NCI-H2107 treated with DMSO at 0.1 percent for 48 hours (cell line): ENCODE data around the gene MORC2.
A peak's percentile ranks its signal among the peaks of the same experiment; 100 is the strongest.

Source experiments
- DNase-seq: peaks from one replicate; lab custom pipeline; 2025; ENCODE audit not compliant: unreplicated experiment; lab: John Stamatoyannopoulos, UW

MORC2 gene

DNA sequence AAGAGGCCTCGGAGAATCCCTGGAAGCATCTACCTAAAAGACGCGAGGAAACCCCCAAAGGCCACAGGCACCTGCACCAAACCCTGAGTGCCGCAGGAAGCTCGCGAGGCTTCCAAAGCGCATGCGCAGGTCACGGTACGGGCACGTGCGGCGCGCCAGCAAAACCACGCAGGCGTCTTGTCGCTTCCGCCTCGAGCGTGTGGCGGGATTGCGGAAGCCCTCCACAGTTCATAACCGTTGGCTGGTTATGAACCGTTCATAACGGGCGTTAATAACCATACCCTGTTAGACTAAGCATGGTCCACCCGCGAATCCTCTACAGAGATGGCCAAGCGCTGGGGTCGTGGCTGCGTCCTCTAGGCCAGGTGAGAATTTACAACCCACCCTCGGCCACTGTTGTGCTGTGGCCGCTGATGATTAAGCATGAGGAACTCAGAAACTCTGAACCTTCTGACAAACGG lies 46.4 kb downstream of the MORC2 start:
- no peak for DNase-seq

DNA sequence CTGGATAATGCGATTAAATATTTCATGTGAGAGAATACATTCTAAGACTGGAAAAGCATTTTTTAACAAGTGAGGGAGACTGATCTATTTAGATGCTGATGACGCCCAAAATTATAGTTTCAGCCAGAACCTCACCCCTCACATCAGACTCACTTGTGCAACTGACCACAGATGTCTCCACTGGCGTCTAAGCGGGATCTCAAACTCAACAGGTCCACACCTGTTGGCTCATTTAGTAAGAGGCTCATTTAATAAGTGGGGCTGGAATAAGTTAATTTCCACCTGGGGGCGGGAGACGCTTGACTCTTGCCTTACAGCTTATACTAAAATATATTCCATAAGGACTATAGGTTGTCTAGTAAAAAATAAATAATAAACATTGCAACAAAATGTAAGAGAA lies 47.5 kb downstream of the MORC2 start:
- no peak for DNase-seq

DNA sequence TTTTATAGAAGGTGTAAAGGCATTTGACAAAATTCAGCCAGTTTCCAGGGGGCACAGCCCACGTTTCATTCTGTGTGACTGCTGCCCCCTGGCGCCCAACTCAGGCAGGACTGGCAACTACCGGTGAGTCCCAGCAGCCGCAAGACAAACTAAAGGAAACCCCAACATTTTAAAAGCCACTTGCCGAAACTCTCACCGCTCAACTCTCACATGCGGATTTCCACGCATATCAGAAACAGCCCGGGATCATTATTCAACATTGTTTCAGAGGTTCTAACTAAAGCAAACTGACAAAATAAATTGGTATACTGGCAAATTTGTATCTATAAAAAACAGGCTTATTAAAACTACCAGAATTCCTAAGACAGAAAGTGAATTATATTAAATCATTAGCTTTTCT lies 48.2 kb downstream of the MORC2 start:
- DNase-seq: peak; percentile 14

- DNase-seq: no peak
Measured at GRCh38 chr22:30919973-30920372, 48.6 kb downstream of the MORC2 start.

- no peak for DNase-seq
Measured at GRCh38 chr22:30918761-30919160, 49.8 kb downstream of the MORC2 start.

DNA sequence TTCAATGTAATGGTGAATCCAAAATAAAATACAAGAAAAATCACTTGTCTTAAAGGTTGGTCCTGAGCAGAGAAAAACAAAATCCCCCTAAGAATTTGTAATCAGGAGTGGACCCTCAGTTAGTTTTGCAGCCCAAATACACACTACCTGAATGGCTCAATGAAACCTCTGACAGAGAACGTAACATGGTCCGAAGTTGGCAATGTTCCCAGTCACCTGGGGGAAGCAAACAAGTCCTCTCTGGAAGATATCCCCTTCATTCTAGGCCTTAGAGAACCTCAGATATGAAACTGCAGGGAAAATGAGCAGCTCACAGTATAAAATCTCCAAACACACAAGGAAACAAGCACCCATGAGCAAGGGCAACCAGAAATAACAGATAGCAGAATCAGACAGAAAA lies 58.2 kb downstream of the MORC2 start:
- no peak for DNase-seq

DNA sequence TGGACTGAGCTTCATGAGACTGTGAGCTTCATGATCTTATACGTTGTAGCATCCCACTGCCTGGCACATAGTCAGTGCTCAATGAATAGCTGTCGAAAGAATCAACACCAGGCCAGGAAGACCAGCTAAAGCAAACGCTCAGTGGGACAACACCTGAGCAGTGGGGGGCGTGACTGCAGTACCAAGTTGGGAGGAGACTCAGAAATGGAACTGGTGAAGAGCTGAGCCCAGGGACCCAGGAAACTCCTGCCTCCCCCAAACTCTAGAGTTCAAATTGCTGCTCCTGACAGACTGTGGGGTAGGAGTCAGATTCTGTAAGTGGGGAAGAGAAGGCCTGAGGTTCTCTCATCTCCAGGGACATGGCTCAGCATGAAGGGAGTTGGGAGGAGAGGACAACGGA lies 59.3 kb downstream of the MORC2 start:
- DNase-seq: no peak

DNA sequence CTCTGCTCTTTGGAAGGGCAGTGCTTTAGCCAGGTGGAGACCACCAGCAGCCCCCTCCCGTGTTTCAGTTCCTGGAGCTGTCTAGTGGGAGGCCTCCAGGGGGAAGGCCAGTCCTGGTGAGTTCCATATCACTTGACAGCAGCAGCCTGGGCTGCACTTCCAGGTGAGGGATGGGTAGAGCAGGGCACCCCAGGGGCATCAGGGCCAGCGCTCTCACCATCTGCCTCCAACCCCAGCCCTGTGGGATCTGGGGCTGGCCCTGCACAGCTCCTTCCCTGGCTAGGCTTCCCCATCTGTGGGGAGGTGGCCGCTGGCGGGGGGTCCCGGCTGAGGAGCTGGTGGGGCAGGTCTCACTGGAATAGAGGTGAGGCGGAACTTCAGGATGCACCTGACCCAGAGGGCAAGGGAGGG lies 60.5 kb downstream of the MORC2 start:
- no peak for DNase-seq

- DNase-seq: no peak
Measured at GRCh38 chr22:30906946-30907345, 61.6 kb downstream of the MORC2 start.

GRCh38 chr22:30906411-30906810 lies 62.2 kb downstream of the MORC2 start:
- DNase-seq: no peak

DNA sequence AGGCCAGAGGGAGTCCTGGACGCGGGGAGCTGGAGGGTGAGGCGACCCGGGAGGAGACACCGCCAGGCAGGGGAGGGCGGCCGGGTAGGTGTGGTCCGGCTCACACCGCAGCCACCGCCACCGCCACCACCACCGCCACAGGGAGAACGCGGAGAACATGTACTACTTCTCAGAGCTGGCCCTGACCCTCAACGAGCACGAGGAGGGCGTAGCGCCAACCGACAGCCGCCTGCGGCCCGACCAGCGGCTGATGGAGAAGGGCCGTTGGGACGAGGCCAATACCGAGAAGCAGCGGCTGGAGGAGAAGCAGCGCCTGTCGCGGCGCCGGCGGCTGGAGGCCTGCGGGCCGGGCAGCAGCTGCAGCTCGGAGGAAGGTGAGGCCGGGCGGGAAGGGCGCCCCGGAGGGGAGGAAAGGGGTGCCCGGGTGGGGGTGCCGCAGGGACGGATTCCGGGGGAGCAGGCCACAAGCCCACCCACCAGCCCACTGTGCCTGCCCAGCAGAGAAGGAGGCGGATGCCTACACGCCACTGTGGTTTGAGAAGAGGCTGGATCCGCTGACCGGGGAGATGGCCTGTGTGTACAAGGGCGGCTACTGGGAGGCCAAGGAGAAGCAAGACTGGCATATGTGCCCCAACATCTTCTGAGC lies 62.8 kb downstream of the MORC2 start:
- DNase-seq: no peak

DNA sequence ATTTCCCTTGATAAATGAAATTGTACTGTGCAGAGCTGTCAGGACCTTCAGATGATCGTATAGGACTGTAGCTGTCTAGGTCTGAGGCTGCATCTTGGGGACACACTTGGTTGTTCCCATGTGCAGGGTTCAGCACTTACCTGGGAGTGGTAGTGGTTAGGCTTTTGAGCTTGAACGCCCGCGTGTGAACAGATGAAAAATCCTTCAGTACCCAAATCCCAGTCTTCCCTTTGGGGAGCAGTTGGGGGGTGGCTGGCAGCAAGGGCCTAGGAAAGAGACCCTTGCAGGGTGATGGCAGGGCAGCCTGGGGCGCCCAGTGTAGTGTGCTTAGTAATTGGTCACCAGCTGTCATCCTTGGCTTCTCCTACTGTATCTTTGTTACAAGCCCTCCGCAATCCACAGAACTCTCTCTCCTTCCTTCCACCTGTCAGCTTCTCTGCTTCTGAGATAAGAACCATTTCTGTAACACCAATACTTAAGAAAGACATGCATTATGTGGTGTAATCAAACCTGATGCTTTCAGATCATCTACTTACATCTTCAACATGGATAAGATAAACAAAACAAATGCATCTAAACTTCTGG lies 64.6 kb downstream of the MORC2 start:
- no peak for DNase-seq

DNA sequence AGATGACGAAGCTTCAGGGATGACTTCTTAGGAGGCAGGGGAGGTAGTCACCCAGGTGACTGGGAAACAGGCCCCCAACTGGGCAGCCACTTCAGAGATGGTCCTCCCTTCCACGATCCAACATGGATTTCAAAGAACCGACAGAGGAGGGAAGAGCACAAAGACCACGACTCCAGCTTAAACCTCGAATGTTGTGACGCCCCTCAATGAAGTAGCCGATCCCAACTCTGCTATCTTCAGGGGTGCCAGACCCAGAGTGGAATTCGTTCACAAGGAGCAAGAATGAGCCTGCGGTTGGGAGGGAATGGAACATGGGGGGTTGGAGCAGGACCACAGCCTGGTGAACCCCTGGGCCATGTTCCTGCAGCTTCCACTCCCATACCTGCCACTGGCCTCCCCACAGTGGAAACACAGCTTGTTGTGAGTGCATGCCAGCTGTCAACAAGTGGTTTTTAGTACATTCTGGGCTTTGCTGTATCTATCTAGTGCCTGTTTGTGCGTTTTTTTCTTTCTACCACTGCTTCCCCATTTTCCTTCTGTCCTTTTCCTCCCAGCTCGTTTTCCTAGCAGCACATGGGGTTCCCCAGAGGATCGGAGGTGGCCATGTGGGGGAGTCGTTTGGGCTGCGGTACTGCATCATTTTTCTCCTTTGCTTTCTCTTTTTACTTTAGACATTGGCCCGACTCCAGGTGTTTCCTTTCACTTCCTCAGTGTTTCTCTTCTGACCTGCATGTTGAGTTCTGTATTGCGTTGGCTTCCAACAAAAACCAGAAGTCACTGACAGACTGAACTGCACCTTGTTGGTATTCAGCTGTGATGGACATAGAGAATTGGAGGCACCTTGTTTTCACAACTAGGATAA lies 65.8 kb downstream of the MORC2 start:
- DNase-seq: no peak

GRCh38 chr22:30894371-30894740 lies 74.2 kb downstream of the MORC2 start:
- DNase-seq: no peak

DNA sequence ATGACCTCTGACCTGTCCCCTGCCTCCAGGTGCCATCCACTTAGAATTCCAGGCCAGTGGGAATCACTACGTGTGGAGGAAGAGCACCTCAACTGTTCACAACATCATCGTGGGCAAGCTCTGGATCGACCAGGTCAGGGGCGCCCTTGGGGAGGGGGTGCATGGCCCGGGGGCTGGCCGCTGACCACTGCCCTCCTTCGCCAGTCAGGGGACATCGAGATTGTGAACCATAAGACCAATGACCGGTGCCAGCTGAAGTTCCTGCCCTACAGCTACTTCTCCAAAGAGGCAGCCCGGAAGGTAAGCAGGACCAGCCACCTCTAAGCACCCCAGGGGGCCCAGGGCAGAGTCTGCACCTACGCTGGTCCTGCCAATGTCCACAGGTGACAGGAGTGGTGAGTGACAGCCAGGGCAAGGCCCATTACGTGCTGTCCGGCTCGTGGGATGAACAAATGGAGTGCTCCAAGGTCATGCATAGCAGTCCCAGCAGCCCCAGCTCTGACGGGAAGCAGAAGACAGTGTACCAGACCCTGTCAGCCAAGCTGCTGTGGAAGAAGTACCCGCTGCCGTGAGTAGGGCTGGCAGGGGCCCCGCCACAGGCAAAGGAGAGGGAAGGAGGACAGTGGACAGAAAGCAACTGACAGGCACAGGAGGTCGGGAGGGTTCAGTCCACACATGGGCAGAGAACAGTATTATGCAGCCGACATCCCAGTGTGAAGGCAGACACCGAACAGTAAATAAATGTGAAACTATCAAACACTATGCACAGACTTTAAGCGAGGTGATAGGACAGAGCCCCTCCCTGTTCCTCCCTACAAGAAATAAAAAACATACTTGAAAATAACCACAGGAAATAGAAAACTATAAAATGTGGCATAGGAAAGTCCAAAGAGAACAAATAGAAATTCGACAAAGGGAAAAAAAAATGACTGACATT lies 74.9 kb downstream of the MORC2 start:
- no peak for DNase-seq

DNA sequence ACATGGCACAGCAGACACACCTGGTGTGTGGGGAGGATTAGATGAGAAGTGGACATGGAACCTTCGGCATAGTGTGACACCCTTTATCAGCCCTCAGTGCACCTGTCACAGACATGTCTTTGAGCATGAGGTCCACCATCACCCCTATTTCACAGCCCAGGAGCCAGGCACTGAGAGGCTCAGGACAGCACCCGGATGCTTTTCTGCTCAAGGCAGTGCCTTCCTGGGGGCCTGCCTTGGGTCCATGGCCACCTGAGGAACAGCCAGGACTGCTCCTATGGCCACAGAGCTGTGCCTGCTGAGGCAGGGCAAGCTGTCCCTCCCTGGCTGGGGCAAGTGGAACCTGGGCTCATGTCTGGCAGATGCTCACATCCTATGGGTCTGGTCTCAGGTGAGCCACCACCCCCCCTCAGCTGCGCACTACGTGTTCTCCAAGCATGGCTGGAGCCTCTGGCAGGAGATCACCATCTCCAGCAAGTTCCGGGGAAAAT lies 75.8 kb downstream of the MORC2 start:
- DNase-seq: no peak

DNA sequence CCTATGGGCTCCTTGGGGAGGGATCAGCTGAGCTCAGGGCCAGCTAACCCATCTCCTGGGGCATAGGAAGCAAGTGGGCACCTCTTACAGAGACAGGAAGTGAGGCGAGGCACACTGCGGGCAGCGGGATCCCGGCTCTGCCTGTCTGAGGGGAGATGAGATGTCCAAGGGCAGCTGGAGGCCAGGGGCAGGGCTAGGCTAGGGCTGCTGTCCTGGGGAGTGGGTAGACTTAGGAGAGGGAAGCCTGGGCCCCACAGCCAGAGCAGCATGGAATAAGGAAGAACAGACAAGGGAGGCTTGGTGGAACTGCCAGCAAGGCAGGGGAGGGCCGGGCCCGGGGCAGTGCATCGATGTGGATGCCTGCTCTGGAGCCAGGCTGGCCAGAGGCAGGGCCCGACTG lies 76.3 kb downstream of the MORC2 start:
- DNase-seq: no peak

DNA sequence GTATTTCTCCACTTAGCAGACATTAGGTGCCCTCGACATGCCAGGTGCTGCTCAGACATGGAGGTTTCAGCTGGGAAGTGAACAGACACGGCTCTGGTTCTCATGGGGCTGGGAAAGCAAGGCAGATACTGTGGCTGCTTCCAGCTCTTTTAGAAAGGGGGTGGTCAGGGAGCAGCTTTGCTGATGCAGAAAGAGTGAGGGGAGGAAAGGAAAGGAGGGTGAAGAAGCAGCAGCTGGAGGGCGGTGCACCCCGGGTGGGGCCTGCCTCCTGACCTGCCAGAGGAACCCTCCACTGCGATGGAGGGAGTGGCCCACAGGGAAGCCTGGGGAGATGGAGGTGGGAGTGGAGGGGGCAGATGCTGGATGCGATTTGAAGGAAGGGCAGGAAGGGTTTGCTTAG lies 76.8 kb downstream of the MORC2 start:
- no peak for DNase-seq

DNA sequence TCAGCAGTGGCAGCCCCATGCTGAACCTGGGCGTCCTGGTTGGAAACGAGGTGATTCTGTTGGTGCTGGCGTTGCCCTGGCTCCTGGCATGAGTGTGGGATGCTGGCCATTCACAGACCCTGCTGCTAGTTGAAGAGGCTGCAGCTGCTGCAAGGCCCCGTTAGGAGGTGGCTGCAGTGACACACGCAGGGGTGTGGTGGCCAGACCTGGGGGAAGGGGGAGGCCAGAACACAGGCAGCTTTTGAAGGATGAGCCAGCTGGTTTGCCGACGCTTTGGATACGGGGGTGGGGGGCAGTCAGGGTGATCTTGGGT lies 77.2 kb downstream of the MORC2 start:
- DNase-seq: no peak

- DNase-seq: no peak
Measured at GRCh38 chr22:30890686-30891442, 77.7 kb downstream of the MORC2 start.
